Activated CD4-positive, alpha-beta T cell treated with anti-CD3 and anti-CD28 coated beads, Interleukin-10, Interleukin-2, amounts not matched to agents 100 ng/mL and 50 ng/mL, durations not matched to agents 16 hours and 8 hours (primary cell): ENCODE results near the gene ANXA5.

Experiments
- DNase-seq: peaks from one replicate; pipeline ENCODE4 v3.0.0-alpha.2; 2020

The ANXA5 gene

DNA sequence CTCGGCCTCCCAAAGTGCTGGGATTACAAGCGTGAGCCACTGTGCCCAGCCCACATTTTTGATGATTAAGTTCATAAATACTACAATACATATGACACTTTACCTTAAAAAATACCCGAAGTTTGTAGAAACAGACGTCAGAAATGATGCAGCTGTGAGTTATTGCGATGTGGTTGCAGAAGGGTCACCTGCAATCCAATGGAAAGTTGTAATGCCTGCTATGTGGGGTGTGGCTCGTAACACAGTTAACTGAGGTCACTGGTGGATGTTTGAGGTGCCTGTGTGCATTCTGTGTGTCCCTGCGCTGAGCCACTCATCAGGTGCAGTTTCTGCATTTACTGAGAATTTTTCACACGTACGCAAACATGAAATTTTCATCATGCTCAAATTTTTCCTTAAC, 64.1 kb downstream of the ANXA5 start:
- DNase-seq = no peak
